Measurements from ENCODE around the gene POR.
"Not testable (repeated sequence)": the region's sequence is repeated elsewhere in the genome, so short reads cannot be mapped to it uniquely, and the experiment has no call there.

The POR gene

GRCh38 chr7:75887669-75888369 is 27.1 kb upstream of the POR start:
- no peak for DNase-seq

- no peak for DNase-seq
Observed at GRCh38 chr7:75888464-75889222, 26.3 kb upstream of the POR start.

- DNase-seq = no peak
Observed at GRCh38 chr7:75889223-75889825, 25.6 kb upstream of the POR start.

- no peak for DNase-seq
Observed at GRCh38 chr7:75889826-75890225, 25.1 kb upstream of the POR start.

GRCh38 chr7:75891237-75891636 is 23.7 kb upstream of the POR start:
- not testable (repeated sequence) for DNase-seq

GRCh38 chr7:75891815-75892411 is 23.0 kb upstream of the POR start:
- DNase-seq = no peak

GRCh38 chr7:75892634-75893272 is 22.2 kb upstream of the POR start:
- no peak for DNase-seq

GRCh38 chr7:75896803-75897327 is 18.1 kb upstream of the POR start:
- no peak for DNase-seq

GRCh38 chr7:75900617-75901315 is 14.2 kb upstream of the POR start:
- no peak for DNase-seq

GRCh38 chr7:75905785-75906604 is 9.0 kb upstream of the POR start:
- DNase-seq = no peak

- DNase-seq = no peak
Observed at GRCh38 chr7:75906991-75907667, 7.8 kb upstream of the POR start.

GRCh38 chr7:75907668-75908039 is 7.3 kb upstream of the POR start:
- DNase-seq = not testable (repeated sequence)

GRCh38 chr7:75909521-75910132 is 5.3 kb upstream of the POR start:
- DNase-seq = no peak

- DNase-seq = not testable (repeated sequence)
Observed at GRCh38 chr7:75911186-75911585, 3.8 kb upstream of the POR start.

- DNase-seq = no peak
Observed at GRCh38 chr7:75913437-75913836, 1.5 kb upstream of the POR start.

- DNase-seq = no peak
Observed at GRCh38 chr7:75914169-75914654, 743 bp upstream of the POR start.

GRCh38 chr7:75915416-75916156 is 631 bp downstream of the POR start:
- DNase-seq = no peak

GRCh38 chr7:75916259-75916658 is 1.3 kb downstream of the POR start:
- DNase-seq = no peak
